ENCODE results near the gene MMP24OS.

MMP24OS gene

DNA sequence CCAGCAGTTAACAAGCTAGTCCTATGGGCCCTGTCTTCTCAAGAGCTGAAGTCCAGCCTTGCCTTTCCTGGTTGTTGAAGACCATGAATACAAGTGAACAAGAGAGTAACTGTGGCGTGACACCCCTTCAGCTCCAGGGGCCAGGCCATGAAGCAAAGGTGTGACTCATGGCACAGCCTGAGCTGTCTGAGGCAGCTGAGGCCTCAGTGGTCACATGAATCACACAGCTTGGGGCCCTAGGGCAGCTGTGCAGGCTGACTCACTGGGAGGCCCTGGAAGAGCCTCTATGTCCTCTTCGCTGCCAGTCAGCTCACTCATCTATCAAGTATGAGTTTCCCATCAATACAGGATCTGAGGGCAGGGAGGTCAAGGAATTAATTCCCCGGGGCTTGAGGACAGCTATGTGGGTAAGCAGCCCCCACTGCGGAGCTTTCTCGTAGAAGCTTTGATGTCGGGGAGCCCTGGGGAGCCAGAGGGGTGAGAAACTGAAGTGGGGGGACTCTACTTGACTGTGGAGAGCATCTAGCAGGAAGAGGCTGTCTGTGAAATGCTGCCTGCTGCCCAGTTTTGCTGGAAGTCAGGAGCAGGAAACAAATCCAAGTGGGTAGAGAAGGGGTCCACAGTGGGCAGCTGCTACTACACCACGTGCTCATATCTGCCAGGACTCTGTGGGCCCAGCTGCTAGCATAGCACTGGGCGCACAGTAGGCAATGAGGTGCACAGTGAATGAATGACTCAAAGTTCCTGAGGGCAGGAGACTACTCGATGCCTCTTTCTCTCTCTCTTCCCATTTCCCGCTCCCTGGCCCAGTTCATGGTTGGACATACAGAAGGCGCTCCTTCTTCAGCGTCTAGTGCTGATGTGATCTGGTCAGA lies 28.0 kb upstream of the MMP24OS start:
- no peak for DNase-seq

DNA sequence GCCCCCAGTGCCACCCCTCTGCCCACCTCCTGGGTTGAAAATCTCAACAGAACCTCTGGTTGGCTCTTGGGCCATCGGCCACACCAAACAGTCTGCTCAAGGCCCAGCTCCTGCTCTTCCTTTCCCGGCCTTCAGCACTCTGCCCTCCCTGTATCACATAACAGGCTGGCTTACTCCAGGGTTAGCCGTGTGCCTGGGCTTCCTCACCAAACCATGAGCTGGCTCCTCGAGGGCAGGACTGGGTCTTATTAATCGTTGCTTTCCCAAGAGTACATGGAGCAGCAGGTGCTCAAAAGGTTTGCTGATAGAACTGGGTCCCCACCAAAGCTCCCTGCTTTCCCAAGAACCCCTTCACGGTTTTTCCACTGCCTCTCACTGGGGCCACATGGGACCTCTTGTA lies 27.0 kb upstream of the MMP24OS start:
- no peak for DNase-seq

DNA sequence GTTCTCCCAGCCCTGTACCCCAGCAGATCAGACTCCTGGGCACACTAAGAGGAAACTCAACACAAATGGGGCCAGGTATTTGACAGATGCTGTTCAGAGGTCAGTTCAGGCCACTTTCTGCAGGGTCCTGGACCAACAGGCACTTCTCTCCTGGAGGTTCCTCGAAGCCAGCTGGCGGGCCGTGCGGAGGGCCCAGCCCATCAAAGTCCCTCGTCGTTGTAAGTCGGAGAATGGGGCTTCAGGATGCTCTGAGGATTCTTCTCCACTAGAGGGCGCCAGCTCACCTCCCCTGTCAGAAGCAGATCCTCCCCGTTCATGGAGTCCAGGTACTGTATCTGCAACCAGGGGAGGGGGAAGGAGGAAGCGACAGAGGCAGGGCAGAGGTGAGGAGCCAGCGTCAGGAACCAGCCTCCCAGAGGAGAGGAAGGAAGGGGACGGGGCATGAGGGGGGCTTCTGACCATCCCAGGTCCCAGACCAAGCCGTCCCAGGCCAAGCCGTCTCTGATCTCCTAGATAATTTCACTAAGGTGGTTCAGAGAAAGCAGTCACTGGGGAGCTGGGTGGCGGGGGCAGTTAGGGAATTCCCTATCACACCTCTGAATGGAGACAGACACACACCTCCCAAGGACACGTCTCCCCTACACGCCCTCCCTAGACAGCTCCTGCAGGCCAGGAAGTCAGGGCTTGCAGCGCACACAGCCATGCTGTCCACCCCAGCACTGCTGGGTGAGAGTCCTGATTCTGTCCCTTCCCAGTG lies 26.0 kb upstream of the MMP24OS start:
- peak; percentile 88 for DNase-seq

DNA sequence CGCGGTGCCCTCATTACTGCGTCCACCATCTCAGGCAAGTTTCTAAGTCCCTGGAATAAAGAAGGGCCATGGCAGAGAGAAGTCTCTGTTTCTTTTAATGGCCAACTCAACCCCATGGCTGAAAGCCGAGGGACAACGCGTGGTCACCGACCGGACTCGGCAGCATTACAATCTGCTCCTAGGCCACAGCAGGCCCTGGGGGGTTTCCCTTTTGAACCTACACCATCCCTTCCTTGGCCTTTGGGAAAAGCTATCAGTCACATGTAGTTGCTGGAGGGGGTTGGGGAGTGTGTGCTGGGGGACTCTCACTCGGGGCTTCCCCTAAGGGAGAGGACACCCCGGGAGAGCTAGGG lies 25.4 kb upstream of the MMP24OS start:
- no peak for DNase-seq

DNA sequence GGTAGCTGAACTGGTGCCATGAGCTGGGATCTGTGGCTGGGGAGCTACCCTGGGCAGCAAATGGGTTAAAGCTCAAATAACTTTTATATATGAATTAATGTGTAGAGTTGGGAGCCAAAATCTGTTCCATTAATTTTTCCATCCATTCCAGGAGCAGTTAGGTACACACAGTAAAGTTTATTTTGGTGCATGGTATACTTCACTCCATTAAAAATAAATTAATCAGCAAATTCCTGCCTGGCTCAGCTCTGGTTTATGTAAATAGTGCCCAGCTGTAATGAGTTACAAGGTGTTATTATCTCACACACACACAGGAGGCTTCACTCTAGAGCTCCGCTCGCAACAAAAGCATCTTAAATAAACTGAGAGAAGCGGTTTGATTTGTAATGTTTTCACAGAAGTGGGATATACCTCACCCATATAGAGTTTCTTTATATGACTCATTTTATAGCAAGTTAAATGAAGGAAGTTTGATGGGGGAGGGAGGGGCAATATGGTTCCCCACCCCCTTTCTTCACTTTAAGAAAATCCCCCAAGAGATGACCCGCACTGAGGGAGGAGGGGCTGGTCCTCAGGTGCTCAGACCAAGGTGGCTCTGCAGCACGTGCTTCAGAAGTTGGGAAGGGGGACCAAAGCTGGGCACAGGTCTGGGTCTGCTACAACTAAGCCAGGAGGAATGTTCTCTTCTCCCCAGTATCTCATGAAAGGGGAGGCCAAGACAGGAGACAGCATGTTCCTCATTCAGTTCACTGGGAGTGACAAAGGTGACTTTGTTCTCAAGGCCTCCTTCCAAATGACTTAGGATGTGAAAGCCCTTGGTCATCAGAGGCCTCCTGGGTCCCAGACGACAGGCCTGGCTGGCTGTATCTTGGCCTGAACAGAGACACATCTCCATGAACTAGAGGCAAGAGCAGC lies 24.8 kb upstream of the MMP24OS start:
- no peak for DNase-seq

DNA sequence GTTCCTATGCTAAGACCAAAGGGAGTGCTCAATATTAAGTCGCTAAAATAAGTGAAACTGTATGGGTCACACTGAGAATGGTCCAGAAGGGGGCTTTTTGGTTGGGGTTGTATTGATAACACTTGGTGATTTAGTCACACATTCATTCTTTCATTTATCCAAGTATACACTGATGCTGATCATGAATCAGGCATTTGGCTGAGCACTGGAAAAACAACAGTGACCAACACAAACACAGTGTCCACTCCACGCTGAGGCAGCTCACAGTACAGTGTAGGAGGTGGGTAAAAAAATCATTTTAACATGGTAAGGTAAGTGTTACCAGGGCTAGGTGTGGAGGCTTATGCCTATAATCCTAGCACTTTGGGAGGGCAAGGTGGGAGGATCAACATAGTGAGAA lies 23.5 kb upstream of the MMP24OS start:
- DNase-seq = no peak

DNA sequence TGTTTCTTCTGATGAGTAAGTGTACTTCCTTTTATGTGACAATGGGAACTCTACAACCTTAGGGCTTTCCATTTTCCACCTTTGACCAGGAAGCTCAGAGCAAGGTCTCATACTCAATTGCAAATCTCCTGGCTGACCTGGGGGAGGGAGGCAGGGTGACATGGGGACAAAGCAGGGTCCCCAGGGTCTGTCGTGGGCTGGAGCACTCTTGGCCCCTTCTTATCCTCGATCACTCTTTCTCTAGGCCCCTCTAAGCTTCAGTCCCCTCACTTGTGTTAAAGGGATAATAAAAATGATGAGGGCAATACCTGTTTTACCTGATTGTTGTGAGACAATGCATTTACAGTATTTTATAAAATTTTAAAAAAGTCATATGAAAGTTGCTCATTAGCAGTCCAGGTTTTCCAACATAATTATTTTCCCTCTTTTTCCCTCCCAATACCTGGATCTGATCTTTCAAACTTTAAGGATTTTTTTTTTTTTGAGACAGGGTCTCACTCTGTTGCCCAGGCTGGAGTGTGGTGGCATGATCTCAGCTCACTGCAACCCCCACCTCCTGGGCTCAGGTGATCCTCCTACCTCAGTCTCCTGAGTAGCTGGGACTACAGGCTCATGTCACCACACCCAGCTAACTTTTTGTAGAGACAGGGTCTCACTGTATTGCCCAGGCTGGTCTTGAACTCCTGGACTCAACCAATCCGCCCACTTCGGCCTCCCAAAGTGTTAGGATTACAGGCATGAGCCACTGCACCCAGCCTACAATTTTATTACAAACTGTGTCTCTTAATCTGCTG lies 22.7 kb upstream of the MMP24OS start:
- no peak for DNase-seq

DNA sequence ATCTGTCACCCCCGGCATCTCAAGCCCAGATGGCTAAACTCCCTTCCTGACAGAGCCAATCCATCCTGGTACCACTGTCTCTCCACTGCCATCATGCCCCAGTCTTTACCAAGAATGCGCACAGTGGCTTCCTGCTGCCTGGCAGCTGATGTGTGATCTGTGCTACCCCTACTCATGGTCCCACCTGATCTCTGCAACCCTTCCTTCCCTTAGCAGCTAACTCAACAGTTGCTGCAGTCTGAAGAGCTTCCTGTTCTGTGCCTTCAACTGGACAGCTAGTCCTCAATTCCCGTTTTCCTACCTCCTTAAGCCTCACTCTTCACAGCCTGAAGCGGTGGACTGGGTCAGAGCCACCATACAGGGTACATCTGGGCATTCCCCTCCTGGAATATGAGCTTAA lies 21.9 kb upstream of the MMP24OS start:
- no peak for DNase-seq

DNA sequence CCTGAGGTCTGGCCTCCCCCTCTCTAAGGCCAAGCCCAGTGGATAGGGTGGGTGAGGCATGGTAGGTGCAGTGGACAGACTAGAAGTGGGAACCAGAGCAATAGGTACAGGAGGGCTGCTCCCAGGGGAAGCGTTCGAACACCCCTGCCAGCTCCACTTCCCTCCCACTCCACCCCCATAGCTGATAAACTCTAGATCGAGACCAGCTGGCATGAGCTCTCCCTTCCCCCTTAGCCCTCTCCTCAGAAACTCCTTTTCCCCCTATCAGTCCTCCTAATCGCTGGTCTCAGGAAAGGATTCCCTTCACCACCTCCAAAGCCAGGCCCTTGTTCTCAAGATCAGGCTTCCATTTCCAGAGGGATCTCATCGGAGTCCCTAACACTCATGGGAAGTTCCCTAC lies 20.3 kb upstream of the MMP24OS start:
- DNase-seq = no peak

DNA sequence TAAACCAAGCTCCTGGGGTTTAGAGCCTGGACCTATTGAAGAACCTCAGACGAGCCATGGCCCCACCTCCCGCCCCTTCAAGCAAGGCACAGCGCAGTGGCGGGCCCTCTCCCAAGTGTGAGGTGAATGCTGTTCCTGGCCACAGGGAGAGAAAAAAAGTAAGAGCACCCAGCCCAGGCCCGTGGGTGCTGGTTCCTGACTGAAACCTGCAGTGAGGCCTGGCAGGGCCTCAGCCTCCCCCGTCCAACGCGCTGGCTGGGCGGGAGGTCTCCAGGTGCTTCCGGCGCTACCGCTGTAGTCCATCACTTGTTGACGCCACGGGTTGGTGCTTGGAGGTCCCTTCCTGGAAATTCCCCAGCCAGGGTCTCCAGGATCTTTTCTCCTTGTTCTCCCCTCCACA lies 19.8 kb upstream of the MMP24OS start:
- DNase-seq = no peak

DNA sequence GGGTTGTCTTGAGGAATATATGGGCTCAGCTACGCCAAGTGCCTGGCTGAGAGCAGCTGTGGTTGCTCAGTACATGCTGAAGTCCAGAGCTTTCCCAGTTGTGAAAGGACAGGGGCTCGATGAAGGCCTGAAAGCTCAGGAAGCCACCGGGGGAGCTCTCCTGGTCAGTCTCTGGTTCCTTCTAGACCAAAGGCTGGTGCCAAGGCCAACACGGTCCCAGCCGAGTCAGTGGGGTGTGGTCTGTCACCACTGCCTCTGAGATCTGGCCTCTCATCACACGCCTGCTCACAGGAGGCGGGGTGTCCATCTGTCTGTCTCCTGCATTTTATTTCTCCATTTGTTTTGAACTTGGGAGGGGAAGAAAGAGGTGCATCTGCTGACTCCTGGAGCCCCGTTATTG lies 19.2 kb upstream of the MMP24OS start:
- DNase-seq = no peak

DNA sequence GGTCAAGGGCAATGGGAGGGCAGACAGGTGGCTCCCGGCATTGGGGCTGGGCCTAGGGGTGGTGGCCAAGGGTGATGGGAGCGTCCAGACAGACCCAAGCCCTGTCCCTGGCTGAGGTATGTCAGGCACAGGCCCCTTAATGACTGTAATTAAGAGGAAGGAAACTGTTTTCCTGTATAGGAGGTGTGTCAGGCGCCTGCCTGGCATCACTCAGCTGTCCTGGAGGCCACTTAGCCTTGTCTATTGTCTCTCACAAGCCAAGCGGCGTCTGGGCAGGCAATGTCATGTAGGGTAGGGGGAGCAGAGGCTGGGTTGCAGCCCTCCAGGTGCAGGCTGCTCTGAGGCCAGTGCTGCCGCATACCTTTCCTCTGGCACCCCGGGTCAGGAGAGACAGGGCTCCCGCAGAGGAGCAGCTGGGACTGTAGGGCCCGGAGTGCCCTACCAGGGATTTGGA lies 18.2 kb upstream of the MMP24OS start:
- DNase-seq = no peak

DNA sequence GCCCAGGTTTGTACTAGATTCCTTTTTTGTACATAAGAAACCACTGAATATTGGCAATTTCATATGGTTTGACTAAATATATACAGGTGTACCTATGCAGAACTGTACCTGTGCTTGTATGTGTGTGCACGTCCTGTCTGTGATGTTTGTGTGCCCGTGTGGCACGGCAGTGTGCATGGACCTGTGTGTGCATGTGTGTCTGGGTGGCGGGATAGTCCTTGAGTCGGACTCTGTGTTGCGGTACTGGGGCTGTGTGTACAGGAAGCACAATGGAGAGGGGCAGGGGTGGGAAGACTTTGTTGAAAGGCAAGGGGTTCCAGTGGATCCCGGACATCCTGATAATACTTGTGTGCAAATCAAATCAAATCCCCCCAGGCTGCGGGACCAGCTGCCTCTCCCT lies 17.8 kb upstream of the MMP24OS start:
- no peak for DNase-seq

DNA sequence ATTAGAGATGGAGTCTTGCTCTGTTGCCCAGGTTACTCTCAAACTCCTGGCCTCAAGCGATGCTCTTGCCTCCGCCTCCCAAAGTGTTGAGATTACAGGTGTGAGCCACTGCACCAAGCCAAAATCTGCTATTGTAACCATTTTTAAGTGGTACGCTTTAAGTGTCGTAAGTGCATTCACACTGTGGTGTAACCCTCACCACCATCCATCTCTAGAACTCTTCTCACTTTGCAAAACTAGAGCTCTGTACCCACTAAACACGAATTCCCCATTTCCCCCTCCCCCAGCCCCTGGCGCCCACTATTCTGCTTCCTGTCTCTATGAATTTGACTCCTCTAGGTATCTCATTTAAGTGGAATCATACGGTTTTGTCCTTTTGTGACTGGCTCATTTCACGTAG lies 17.1 kb upstream of the MMP24OS start:
- DNase-seq = no peak

DNA sequence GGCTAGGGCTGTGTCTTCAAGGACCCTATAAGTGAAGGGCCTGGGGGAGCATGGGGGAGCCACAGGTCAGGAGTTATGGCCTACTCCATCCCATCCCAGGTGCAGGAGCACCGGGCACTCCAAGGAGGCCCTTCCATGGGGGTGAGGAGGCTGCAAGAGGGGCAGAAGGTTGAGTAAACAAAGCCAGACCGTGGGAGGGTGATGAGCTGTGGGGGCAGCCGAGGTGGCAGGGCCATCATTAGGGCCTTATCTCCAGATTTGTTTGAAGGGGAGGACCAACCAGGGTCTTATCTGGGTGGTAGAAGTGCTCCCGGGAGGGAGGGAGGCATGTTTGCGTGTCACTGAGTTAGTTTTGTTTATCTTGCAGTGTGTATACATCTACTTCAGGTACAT lies 16.4 kb upstream of the MMP24OS start:
- no peak for DNase-seq

DNA sequence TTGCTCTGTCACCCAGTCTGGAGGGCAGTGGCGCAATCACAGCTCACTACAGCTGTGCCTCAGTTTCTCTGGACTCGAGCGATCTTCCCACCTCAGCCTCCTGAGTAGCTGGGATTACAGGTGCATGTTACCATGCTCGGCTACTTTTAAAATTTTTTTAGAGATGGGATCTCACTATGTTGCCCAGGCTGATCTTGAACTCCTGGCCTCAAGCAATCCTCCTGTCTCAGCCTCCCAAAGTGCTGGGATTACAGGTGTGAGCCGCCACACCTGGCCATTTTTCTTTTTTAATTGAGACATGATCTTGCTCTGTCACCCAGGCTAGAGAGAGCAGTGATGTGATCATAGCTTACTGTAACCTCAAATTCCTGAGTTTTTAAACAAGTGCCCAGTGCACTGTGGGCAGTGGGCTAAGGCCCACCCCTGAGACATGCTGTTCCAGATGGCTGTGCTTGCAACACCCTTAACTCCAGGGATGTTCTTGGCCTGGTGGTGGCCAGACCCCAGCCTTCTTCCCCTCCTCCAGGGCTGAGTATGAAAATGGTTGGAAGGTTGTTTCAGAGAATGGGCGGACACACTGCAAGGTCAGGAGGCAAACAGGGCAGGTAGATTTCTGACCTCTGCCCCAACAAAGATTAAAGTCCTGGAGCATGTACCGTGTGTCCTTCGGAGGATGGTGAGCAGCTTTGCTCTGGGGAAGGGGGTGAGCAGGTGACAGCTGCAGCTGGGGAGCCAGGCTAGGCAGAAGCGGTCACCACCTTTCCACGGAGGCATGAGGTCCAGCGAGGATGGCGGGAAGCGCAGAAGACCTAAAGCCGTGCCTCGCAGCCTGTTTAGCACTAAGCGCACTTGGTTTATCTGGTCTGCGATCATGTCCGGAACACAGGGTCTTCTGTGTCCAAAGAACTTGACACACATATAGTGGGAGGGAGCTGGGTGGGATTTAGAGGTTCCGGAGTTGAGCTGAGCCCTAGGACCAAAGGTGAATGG lies 15.7 kb upstream of the MMP24OS start:
- no peak for DNase-seq

DNA sequence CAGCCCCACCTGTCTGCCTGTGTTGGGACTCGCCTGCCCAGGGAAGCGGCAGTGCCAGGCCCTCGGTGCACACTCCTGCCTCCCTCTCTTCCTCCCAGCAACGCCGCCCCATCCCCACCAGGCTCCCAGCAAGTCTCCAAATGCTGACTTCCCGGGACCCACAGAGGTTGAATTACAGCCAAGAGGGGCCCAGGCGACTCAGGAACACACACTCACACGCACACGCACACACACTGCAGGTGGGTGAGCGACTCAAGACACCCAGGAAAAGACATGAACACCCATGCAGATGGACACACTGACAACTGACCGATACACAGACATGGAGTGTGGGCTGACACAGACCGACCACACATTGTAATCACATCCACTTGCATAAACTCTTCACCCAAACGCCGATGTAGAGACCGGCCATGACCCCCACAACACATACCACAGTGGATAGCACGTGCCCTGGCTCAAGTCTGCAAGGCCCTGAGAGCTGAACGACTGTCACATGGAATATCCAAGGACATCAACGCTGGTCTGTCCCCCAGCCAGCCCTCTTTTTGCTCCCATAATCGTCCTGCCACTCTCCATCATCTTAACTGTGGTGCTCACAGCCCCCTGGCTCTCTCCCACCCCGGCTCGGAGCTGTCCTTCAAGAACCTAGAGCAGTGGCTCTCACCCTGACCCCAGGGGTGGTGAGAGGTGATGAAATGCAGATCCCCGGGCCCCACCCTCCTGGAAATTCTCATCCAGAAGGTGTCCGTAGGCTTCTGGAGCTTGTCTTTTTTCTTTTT lies 14.8 kb upstream of the MMP24OS start:
- no peak for DNase-seq

DNA sequence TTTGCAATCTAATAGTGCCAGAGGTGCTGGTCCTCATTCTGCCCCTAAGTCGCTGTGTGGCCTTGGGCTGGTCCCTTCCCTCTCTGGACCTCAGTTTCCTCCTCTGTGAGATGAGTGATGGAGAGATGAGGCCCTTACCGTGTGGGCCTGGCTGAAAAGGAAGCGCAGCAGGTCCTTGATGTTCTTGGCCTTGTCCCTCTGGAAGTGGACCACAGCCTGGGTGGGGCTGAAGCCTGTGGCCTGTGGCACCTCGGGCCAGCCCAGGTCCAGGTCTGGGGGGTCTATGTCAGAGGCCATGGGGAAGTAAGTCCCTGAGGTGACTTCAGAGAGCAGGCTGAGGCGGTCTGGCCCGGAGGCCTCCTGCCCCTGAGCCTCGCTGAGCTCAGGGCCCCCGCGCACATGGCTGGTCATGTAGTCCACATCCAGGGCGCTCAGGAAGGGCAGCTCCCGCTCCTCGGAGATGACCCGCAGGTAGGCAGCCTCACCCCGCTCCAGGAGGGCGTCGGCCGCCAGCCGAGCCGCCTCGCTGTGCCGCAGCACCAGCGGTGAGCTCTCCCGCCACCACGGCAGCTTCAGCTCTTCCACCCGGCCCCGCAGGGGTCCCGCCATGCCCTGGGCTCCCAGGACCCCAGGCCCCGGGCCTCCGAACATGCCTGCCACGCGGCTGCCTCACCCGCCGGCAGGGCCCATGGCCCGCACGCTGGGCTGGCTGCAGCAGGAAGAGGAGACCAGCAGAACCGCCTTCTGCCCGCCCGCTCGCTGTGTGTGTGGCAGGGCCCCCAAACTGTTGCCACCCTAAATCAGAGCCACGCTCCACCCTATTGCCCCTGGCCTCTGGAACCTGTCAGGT lies 14.0 kb upstream of the MMP24OS start, which contains the start of gene FAM83C:
TSS of gene FAM83C (minus strand) at position 772 of the 850 bp plus-strand sequence. CDS start at position 651, 121 bp downstream.
- DNase-seq = no peak

DNA sequence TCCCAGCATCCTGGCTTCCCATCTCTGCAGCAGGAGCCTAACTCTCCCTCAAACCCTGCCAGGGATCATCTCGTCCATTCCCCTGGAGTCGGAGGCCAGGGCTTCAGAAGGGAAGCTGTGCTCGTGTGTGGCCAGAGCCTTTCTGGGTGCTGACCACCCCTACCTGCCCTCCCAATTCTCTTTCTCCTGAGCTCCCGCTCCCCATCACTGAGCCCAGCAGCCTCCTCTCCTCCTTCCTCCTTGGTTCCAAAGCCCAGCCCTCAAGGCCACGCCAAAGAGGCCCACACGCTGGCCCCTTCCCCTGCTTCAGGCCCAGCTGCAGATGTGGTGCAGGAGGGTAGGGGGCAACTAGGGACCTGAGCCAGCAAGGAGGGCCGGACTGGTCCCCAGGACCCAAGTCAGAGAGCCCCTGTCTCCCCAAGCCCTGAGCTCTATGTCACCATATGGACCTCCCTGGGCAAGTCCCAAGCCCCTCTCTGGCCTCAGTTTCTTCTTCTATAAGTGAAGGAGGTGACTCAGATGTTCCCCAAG lies 13.0 kb upstream of the MMP24OS start:
- no peak for DNase-seq

All from CD4-positive, alpha-beta T cell treated with Interleukin-12 subunit alpha and Interleukin-12 subunit beta, for 1 hour (primary cell).